Pulmonary artery endothelial cell (primary cell): Measurements from ENCODE around the gene APBB1IP. TPM values are rescaled to one million over a fixed set of nuclear protein-coding genes. Genes with fewer than 3 reads are reported as not detected.
"Not testable (repeated sequence)": the region's sequence is repeated elsewhere in the genome, so short reads cannot be mapped to it uniquely, and the experiment has no call there.

Experiments
- DNase-seq: peaks from one replicate; pipeline ENCODE4 v3.0.0-alpha.2; 2011; ENCODE audit warnings: low read depth, low spot score
- total RNA-seq: library from RNA; depleted of rRNA; stranded (reverse); fragments of >200 nt; gene quantifications from 2 replicates; pipeline ENCODE4 v1.2.3, GENCODE V29; 2014

Gene APBB1IP, protein sequence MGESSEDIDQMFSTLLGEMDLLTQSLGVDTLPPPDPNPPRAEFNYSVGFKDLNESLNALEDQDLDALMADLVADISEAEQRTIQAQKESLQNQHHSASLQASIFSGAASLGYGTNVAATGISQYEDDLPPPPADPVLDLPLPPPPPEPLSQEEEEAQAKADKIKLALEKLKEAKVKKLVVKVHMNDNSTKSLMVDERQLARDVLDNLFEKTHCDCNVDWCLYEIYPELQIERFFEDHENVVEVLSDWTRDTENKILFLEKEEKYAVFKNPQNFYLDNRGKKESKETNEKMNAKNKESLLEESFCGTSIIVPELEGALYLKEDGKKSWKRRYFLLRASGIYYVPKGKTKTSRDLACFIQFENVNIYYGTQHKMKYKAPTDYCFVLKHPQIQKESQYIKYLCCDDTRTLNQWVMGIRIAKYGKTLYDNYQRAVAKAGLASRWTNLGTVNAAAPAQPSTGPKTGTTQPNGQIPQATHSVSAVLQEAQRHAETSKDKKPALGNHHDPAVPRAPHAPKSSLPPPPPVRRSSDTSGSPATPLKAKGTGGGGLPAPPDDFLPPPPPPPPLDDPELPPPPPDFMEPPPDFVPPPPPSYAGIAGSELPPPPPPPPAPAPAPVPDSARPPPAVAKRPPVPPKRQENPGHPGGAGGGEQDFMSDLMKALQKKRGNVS
- not detected in 2 replicates for total RNA-seq

DNA sequence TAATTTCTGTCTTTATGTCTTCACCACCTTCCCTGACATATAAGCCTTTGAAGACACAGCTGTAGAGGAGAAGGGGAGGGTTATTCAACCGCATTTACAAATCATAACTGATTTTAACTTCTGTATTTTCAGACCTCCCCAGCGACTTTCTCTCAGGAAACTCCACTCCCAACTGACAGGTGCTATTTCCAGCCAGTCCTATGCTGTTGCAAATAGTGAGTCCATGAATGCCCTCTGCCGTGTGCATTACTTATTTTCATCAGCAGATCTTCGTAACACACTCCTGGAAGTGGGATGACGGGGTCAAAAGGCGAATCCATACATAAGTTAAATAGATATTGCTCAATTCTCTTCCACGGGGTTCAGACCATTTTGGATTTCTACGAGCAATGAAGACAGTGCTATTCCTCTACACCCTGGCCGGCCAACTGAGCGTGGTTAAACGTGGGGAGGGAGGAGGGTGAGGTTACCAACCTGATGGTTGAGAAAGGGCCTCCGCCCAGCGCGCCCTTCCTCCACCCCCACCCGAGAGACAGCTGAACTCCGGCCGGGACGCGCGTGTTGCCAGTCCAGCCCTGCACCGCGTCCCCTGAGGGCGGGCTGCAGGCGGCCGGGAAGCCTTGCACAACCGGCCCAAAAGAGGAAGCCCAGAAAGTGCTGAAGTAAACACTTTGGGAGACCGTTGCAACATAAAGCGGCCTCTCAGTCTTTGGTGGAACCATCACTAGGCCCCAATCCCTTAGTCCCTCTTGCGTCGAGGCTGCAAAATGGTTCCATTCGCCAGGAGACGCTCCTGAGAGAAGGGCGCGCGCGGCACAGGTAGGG lies at the start of gene APBB1IP:
TSS of gene APBB1IP (plus strand) at position 705 of the 825 bp plus-strand sequence. CDS start 53,986 bp downstream, outside the sequence.
- no peak for DNase-seq

DNA sequence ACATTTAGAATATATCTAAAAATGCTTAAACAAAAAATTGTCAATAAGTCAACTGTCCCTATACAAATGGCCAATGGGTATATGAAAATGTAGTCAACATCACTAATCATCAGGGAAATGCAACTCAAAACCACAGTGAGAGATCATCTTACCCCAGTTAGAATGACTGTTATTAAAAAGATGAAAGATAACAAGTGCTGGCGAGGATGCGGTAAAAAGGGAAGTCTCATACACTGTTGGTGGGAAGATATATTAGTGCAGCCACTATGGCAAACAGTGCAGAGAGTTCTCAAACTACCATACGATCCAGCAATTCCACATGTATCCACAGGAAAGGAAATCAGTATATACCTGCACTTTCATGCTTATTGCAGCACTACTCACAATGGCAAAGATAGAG lies 48.6 kb upstream of the APBB1IP start:
- DNase-seq: no peak

DNA sequence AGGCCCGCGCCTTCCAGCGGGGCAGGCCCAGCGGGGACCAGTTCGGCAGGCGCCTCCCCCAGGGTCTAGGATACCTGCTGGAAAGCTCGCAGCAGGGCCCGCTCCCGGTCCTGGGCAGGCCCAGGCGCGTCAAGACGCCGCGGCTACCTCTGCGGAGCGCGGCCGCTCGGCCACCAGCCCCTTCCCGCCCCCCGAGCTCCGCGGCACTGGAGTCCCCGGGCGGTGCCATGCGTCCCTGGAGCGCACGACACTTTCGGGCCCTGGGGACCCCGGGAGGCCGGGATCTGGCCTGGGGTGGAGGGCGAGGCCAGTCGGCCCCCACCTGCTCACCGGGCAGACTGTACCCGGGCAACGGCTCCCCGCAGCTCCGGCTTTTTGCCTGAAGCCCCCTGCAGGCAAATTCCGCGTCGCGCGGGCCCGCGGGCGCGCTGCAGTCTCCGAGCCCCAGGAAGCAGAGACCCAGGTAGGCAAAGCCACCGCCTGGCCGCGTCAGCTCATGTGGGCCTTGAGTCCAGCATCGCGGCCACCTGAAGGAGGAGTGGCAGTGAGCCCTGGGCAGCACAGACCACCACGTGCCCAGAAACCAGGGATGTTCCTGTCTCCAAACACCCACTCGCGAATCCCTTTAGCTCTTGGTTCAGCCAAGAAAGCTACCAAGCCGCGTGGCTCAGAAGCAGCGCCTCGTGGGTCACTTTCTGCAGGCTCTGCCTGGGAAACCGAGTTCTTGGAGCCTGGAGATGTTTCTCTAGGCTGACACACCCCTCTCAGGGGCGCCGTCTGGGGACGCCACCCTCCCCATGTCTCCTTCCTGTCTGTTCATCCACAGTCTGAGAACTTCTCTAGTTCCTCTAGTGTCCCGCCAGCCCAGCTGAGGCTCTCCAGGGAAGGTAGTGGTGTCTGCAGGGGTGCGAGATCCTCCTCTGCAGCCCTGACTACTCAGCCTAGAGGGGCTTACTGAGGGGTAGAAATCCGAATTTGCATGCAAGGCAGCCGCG lies 46.1 kb upstream of the APBB1IP start:
- DNase-seq: no peak

DNA sequence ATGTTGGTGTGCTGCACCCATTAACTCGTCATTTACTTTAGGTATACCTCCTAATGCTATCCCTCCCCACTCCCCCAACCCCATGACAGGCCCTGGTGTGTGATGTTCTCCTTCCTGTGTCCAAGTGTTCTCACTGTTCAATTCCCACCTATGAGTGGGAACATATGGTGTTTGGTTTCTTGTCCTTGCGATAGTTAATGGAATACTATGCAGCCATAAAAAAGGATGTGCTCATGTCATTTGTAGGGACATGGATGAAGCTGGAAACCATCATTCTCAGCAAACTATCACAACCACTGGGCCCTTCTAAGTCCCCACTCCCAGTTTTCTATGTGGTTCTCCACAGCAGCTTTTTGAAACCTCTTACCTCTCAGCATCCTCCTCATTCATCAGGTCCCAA lies 39.8 kb upstream of the APBB1IP start:
- not testable (repeated sequence) for DNase-seq

DNA sequence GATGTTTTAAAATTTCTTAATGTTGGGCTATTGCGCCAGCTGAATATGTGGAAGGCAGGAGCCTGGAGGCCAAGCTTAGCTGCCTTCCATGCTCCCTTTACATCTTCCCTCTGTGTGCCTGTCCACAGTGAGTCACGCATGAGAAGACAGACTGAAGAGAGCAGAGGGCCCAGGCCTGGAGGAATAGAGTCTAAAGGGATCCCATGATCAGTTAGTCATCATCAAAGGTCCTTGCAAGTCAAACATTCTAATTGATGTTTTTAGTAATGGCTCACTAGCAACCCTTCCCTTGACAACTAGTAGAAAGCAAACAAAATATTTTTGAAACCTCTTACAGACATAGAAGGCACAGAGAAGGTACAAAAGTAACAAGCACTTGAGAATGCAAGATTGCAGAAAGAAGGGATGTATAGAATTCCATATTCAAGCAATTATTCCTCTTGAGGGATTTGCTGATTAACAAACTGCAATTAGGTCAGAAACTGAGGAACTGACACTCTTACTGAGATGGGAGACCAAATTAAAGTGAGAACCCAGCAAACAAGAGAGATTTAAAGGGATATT lies 30.7 kb upstream of the APBB1IP start:
- no peak for DNase-seq

DNA sequence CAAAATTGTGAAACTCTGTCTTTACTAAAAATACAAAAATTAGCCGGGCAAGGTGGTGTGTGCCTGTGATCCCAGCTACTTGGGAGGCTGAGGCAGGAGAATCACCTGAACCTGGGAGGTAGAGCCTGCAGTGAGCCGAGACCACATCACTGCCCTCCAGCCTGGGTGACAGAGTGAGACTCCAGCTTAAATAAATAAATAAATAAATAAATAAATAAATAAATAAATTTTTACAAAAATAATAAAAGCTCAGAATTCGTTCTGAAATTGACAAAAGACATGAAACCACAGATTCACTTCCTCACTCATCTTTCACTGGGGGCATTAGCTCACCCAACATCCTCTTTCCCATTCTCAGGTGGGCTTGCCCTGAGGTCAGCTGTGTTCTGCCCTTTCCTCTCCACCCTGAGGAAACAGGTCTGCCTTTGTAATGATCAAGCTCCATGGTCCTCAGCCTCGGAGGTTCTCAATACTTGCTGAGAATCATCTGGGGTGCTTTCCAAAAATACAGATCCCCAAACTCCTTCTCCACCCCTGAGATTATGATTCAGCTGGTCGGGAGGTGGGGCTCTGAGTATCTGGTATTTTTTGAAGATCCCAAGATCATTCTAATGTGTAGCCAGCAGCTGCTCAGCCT lies 29.2 kb upstream of the APBB1IP start:
- DNase-seq: no peak

DNA sequence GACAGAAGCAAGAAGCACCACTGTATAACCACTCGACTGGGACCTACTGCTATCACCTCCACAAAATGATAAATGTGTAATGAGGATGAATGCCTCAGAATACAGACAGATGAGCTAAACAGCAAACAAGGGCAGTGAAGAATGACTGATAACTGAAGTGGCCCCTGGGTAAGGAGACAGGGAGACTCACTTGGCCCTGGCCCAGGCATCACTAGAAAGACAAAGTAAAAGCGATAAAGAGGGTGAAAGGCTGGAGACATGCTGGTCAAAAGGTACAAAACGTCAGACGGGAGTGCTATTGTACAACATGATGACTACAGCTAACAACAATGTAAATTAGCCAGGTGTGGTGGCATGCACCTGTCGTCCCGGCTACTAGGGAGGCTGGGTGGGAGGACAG lies 27.8 kb upstream of the APBB1IP start:
- no peak for DNase-seq

DNA sequence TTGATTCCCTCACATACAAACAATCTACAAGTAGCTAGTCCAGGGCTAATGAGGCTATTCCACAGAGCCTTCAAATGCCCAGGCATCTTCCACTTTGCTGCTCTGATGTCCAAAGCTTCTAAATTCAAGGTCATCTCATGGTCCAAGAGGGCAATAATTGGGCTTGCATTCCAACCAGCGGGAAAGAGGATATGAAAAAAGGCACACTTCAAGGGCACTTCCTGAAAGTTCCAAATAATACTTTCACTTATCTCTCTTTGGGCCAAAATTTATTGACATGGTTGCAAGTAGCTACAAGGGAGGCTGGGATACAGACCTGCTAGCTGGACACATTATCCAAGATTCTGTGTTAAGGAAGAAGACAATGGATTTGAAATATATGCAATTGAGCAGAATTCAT lies 25.2 kb upstream of the APBB1IP start:
- no peak for DNase-seq

DNA sequence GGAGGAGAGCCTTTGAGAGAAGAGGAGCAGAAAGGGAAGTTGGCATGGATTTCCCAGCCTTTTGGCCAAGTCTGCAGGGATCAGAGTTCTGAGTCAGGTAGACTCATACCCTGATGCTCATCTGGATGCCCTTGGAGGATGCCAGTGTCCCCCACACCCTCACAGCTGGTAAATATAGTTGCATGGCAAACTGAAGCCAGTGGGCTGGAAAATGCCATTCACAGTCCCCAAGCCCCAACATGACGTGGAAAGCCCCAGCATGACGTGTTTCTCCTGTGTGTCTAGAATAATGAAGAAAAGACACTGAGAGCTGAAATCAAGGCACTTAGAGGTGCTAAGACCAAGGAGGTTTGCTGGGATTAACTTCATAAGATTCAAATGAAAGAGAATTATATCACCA lies 24.8 kb upstream of the APBB1IP start:
- DNase-seq: no peak

DNA sequence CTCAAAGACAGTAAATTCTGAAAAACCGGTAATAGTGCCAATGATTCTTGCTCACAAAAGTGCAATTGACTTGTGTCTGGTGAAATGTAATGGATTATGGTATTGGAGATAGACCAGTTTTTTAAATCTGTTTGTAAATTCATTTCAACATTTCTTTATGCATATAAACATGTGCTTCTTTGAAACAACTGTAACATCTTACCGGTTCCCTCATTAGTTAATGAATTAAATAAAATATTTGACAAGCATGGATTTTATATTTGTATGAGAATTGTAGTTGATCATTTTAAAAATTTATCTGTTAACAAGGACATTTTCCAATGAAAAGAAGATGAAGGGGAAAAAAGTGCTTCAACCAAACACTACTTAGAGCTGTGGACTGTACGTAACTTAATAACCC lies 21.0 kb upstream of the APBB1IP start:
- DNase-seq: no peak

DNA sequence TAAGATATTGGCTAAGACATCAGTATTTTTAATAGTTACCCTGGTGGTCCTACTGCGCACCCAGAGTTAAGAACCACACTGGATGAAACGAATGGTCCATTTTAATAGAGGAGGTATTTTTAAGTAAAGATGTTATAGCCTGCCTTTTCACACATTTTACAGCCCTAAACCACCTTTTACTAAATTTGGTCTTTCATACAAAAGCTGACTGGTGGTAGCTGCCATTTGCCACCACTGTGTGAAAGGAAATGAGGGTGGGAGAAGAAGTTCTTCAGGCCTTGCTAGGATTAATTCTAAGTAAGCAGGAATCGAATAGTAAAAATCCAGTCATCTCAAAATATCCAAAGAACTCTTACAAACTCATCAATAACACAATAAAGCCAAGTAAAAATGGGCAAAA lies 15.2 kb upstream of the APBB1IP start:
- DNase-seq: no peak

DNA sequence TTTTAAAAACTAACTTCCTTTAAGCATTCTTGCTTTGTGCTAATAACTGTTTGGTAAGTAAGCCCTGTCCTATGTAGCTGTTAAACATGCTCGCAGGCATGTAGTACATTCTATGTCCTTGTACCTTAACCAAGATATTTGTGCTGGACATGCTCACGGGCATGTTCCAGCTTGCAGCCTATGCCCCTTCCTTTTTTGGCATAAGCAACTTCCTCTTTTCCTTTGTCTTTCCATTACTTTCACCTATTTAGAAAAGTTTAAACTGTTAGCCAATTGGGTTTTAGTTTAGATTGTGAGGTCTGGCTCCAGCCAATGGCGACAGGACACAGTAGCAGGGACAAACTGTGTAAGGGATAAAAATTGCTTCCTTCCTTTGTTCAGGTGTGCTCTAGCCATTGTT lies 14.4 kb upstream of the APBB1IP start:
- DNase-seq: no peak

DNA sequence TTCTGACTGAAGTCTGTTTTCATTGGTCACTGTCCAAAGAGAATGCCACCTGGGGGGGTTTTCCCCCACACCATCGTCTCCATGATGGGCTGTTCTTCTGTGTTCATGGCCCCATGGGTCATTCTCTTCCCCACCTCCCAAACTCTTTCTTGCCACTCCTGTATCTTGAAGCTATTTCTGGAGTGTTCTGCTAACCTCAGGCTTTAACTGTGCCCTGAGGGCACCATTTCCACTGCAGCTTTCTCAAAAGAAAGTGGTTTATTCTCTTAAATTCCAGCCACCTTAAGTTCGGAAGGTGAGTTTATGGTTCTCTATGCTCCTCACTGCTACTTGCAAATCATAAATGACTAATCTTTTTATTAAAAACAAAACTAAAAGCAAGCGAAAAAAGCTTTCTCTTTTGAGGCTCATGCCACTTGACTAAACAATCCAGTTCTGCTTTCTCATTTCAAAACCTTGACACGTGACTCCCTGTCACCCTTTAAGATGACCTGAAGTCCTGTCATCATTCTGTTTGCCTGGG lies 7.4 kb upstream of the APBB1IP start:
- no peak for DNase-seq

DNA sequence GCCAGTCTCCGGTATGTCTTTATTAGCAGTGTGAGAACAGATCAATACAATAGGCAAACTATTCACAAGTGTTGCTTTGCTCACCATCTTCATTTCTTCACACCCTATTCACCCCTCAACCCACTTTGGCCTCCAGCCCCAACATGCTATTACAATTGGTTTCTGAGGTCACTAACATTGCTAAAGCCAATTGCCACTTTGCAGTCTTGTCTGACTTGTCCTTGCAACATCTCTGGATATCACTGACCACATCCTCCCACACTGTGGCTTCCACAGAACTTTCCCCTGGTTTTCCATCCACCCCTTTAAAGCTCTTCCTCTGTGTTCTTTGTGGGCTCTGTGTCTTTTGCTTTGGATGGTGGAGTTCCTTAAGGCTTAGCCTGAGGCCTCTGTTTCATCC lies 5.2 kb upstream of the APBB1IP start:
- DNase-seq: no peak

DNA sequence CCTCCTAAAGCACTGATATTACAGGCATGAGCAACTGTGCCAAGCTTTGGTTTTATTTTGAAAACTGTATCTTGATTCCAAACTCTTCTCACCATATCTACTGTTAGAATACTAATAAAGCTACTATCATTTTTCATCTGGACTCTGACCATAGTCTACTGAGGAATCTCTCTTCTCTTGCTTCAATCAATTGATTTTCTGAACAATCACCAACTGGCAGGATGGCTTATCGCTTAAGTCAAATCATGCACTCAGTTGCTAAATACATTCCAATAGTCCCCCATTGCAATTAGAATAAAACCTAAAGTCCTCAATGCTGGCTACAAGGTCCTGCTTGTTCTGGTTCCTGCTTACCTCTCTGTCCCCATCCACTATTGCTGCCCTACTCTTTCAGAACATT lies 2.3 kb upstream of the APBB1IP start:
- DNase-seq: no peak

DNA sequence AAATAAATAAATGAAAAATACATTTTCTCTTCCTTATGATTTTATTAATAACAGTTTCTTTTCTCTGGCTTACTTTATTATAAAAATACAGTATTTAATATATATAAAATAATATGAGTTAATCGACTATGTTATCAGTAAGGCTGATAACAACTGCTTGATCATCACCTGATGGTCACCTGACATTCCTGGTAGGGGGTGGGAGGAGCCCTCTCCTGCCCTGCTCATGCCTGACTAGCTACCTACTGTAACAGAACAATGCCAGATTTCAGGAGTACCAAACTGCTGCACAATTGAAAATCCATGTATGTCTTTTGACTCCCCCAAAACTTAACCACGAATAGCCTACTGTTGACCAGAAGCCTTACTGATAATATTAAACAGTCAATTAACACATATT lies 1.3 kb upstream of the APBB1IP start:
- DNase-seq: no peak

DNA sequence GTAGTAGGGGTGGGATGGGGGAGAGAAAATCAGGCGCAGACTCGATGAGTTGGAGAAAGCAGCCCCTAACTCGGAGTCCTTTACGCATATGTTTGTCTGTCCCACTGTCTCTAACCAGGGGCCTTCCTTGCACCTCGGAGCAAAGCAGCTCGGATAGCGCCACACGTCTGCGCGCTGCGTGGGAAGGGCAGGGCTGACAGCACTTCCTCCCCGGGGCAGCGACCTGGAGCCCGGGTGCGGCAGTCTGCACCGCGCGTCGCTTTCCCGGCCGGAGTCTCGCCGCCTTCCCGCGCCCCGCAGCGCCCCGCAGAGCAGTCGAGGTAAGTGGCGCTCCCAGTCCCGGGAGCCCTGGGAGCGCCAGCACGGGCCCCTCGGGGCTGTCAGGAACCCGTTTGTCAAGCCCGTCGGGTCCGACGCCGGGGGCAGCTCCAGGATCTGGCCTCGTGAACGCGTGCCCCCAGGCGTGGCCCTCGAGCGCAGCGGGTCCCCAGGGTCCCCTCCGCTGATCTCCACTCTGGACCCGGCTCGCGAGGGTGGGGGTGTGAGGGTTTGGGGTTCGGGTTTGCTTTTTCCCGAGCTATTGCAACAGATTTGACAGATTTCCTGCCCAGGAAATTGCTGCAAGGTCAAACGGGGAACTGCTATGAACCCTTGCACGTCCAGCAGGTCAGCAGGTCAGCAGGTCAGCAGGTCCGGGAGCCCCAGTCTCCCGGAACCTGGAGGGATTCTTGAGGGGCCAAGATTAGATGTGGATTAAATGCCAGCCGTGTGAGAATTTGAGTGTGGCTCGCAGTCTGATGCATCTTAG lies 597 bp downstream of the APBB1IP start:
- DNase-seq: no peak

DNA sequence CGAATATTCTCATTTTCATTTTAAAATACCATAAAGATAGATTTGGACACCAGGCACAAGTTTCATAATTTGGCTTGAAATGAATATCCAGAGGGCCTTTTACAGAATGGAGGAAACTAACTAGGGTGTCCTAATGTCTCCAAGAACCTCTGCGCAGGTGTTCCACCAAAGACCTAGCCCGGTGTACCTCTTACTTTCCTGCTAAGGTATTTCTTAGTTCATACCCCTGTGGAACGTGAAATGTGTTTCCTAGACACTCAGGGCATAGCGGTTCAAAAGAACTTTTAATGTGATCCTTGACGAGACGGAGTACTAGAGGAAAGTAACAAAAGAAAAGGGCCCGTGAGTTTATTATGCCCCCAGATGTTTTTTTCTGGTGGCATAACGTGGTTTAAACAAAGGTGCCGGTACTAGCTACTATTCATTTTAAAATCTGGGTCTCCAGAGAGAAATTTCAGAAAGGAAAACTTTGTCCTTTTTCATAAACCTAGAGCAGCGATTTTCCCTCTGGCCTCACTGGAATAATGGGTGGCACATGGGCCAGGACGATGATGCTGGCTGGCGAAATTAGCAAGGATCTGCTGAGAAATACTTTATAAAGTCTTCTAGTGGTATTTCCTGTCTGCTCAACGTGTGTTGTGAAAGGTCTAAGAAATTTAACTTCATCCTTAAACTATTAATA lies 1.4 kb downstream of the APBB1IP start:
- no peak for DNase-seq
